ENCODE measurements around the gene TLDC2. TPM values are rescaled to one million over a fixed set of nuclear protein-coding genes. Genes with fewer than 3 reads are reported as not detected.

TLDC2 gene
- total and polyA plus RNA-seq, 2 experiments from 2014 or later = 0.24 to 0.32 TPM

- no peaks in the 10 kb centered on the region for H3K36me3 ChIP-seq (ENCODE audit: low read depth)
- peak overlapping the region; percentile 99; the same call in 1 of the 2 replicates for H3K27ac ChIP-seq
- no peak overlapping the region for H3K4me3 ChIP-seq
- H3K9me3 ChIP-seq (ENCODE audit: low read depth) = no peaks in the 10 kb centered on the region
- H2AFZ ChIP-seq = no peak overlapping the region
- in situ Hi-C loops (cut with MboI) = no loop called here
- H3K9me2 ChIP-seq (ENCODE audit: insufficient read depth) = no peaks in the 10 kb centered on the region
- TF ChIP-seq EZH2 (IDR thresholded peaks at IDR 0.05; ENCODE audit: insufficient read depth, poor library complexity, severe bottlenecking) (no peak), EZH2phosphoT487 (IDR thresholded peaks at IDR 0.05; ENCODE audit: insufficient read depth, low read depth) (no peak)
- peaks cover 42% of the 10 kb centered on the region for H3K4me1 ChIP-seq (ENCODE audit: insufficient read depth)
- no peak overlapping the region for H3K9ac ChIP-seq
- H3F3A ChIP-seq (ENCODE audit: insufficient read depth) = peaks cover 37% of the 10 kb centered on the region
- H3K27me3 ChIP-seq (replicated peaks; ENCODE audit: insufficient read depth) = no peaks in the 10 kb centered on the region
- no peak overlapping the region for H3K4me2 ChIP-seq (ENCODE audit: unreplicated experiment)
- 80 to 84% methylated on average over 10 of the region's 10 CpGs for WGBS, 2 experiments (ENCODE audit: low coverage in 1 of 2, low lambda C conversion rate in 2 of 2, missing lambda C conversion rate in 2 of 2)
- peaks cover 75% of the 10 kb centered on the region for H3K79me2 ChIP-seq (ENCODE audit: insufficient read depth)
- no peaks in the 10 kb centered on the region for H4K20me1 ChIP-seq (ENCODE audit: insufficient read depth)
- DNase-seq = no peak
Measured at GRCh38 chr20:36845288-36845971, 30.5 kb upstream of the TLDC2 start.

- Histone ChIP-seq H3K4me3 (peak overlapping the region; percentile 21; the same call in 1 of the 2 replicates), H3F3A (ENCODE audit: insufficient read depth) (peaks cover 38% of the 10 kb centered on the region), H3K79me2 (ENCODE audit: insufficient read depth) (peaks cover 75% of the 10 kb centered on the region), H3K36me3 (ENCODE audit: low read depth) (no peaks in the 10 kb centered on the region), H3K4me2 (ENCODE audit: unreplicated experiment) (peak overlapping the region; percentile 55), H3K27me3 (replicated peaks; ENCODE audit: insufficient read depth) (no peaks in the 10 kb centered on the region), H3K9me2 (ENCODE audit: insufficient read depth) (no peaks in the 10 kb centered on the region), H3K4me1 (ENCODE audit: insufficient read depth) (peaks cover 45% of the 10 kb centered on the region), H2AFZ (no peak overlapping the region), H3K9ac (peak overlapping the region; percentile 74), H3K27ac (peak overlapping the region; percentile 99), H3K9me3 (ENCODE audit: low read depth) (no peaks in the 10 kb centered on the region), H4K20me1 (ENCODE audit: insufficient read depth) (no peaks in the 10 kb centered on the region)
- WGBS, 2 experiments (ENCODE audit: low coverage in 1 of 2, low lambda C conversion rate in 2 of 2, missing lambda C conversion rate in 2 of 2) = 31 to 33% methylated on average over 18 of the region's 18 CpGs
- TF ChIP-seq EZH2 (IDR thresholded peaks at IDR 0.05; ENCODE audit: insufficient read depth, poor library complexity, severe bottlenecking) (no peak), EZH2phosphoT487 (IDR thresholded peaks at IDR 0.05; ENCODE audit: insufficient read depth, low read depth) (no peak)
- in situ Hi-C loops (cut with MboI) = no loop called here
- peak; percentile 98 for DNase-seq
Measured at GRCh38 chr20:36847009-36847709, 28.8 kb upstream of the TLDC2 start.

- no peaks in the 10 kb centered on the region for H4K20me1 ChIP-seq (ENCODE audit: insufficient read depth)
- H3K79me2 ChIP-seq (ENCODE audit: insufficient read depth) = peaks cover 76% of the 10 kb centered on the region
- H2AFZ ChIP-seq = no peak overlapping the region
- DNase-seq = peak; percentile 76
- 6% methylated on average over 1 of the region's 1 CpG for WGBS, 2 experiments (ENCODE audit: low coverage in 1 of 2, low lambda C conversion rate in 2 of 2, missing lambda C conversion rate in 2 of 2)
- no peak overlapping the region for H3K4me2 ChIP-seq (ENCODE audit: unreplicated experiment)
- no peaks in the 10 kb centered on the region for H3K27me3 ChIP-seq (replicated peaks; ENCODE audit: insufficient read depth)
- H3F3A ChIP-seq (ENCODE audit: insufficient read depth) = peaks cover 38% of the 10 kb centered on the region
- H3K9me2 ChIP-seq (ENCODE audit: insufficient read depth) = no peaks in the 10 kb centered on the region
- peaks cover 49% of the 10 kb centered on the region for H3K4me1 ChIP-seq (ENCODE audit: insufficient read depth)
- in situ Hi-C loops (cut with MboI) = no loop called here
- TF ChIP-seq EZH2phosphoT487 (IDR thresholded peaks at IDR 0.05; ENCODE audit: insufficient read depth, low read depth) = no peak
- no peak for TF ChIP-seq EZH2 (IDR thresholded peaks at IDR 0.05; ENCODE audit: insufficient read depth, poor library complexity, severe bottlenecking)
- H3K36me3 ChIP-seq (ENCODE audit: low read depth) = no peaks in the 10 kb centered on the region
- no peak overlapping the region; the same call in 1 of the 2 replicates for H3K4me3 ChIP-seq
- peak overlapping the region; percentile 74 for H3K9ac ChIP-seq
- H3K27ac ChIP-seq = peak overlapping the region; percentile 99
- no peaks in the 10 kb centered on the region for H3K9me3 ChIP-seq (ENCODE audit: low read depth)
Measured at GRCh38 chr20:36847710-36848040, 28.3 kb upstream of the TLDC2 start.

- peak overlapping the region; percentile 41 for H3K4me3 ChIP-seq
- in situ Hi-C loops (cut with MboI) = no loop called here
- peak overlapping the region; percentile 61; the same call in 1 of the 2 replicates for H2AFZ ChIP-seq
- peak; percentile 95 for DNase-seq
- no peaks in the 10 kb centered on the region for H3K36me3 ChIP-seq (ENCODE audit: low read depth)
- no peaks in the 10 kb centered on the region for H3K27me3 ChIP-seq (replicated peaks; ENCODE audit: insufficient read depth)
- no peaks in the 10 kb centered on the region for H3K9me3 ChIP-seq (ENCODE audit: low read depth)
- peak overlapping the region; percentile 74 for H3K9ac ChIP-seq
- H3K79me2 ChIP-seq (ENCODE audit: insufficient read depth) = peaks cover 76% of the 10 kb centered on the region
- peak overlapping the region; percentile 53 for H3K4me2 ChIP-seq (ENCODE audit: unreplicated experiment)
- 14 to 22% methylated on average over 6 of the region's 6 CpGs for WGBS, 2 experiments (ENCODE audit: low coverage in 1 of 2, low lambda C conversion rate in 2 of 2, missing lambda C conversion rate in 2 of 2)
- peaks cover 47% of the 10 kb centered on the region for H3K4me1 ChIP-seq (ENCODE audit: insufficient read depth)
- peak overlapping the region; percentile 99 for H3K27ac ChIP-seq
- no peaks in the 10 kb centered on the region for H4K20me1 ChIP-seq (ENCODE audit: insufficient read depth)
- no peaks in the 10 kb centered on the region for H3K9me2 ChIP-seq (ENCODE audit: insufficient read depth)
- H3F3A ChIP-seq (ENCODE audit: insufficient read depth) = peaks cover 38% of the 10 kb centered on the region
- TF ChIP-seq EZH2phosphoT487 (IDR thresholded peaks at IDR 0.05; ENCODE audit: insufficient read depth, low read depth) (no peak), EZH2 (IDR thresholded peaks at IDR 0.05; ENCODE audit: insufficient read depth, poor library complexity, severe bottlenecking) (no peak)
Measured at GRCh38 chr20:36848078-36848660, 27.8 kb upstream of the TLDC2 start.

Data from GM23248 (cell line).